ENCODE data around the gene ATP5ME.
"Not testable (repeated sequence)": the region's sequence is repeated elsewhere in the genome, so short reads cannot be mapped to it uniquely, and the experiment has no call there.

ATP5ME gene

DNA sequence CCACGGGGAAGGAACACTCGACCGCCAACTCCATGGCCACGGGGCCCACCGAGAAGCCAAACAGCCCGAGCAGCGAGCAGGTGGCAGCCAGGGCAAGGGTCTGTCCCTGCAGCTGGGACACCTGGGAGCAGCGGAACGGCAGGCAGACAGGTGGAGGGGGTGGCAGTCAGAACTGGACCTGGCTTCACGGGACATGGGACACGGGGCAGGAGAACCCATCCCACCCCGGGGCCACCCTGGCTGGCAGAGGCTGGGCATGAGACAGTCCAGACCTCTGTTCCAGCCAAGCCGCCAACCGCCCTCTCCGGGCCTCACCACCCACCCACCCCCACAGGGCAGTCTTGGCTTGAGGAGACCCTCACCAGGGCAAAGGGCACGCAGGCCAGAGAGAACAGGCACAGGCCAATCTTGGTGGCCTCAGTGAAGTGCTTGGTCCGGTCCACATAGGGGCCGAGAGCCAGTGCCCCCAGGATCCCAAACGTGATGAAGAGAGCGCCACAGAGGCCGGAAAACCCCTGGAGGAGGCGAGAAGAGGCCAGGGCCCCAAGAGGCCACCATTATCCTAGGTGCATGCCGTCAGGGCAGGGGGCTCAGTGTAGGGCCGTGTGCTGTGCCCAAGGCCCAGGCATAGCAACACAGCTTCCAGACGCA, 9.3 kb upstream of the ATP5ME start:
- no peak for DNase-seq (ENCODE audit: low read depth)

DNA sequence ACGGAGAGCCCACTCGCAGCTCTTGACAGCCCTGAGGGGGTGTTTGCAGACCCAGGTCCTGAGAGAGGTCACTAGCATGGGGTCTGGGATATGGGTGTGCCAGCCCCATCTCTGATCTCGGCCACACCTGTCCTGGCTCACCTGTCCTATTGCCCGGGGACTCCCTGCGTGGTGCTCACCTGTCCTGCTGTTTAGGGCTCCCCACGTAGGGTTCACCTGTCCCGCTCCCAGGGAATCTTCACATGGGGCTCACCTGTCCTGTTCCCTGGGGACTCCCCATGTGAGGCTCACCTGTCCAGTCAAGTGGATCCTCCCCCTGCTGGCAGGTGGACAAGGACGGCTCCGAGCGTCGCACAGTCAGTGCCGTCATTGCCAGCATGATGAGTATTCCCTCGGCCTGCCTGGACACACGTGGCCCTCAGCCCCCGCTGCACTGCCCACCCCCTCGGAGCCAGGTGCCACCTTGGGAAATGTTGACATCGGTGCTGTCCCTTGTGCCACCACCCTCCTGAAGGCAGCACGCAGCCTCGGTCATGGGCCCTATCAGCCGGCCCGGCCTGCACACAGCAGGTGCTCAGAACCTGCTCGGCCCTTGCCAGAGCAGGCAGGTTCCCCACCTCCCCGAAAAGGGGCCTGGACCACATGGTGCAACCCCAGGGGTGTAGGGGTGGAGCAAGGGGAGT, 8.6 kb upstream of the ATP5ME start:
- DNase-seq (ENCODE audit: low read depth), result no peak

DNA sequence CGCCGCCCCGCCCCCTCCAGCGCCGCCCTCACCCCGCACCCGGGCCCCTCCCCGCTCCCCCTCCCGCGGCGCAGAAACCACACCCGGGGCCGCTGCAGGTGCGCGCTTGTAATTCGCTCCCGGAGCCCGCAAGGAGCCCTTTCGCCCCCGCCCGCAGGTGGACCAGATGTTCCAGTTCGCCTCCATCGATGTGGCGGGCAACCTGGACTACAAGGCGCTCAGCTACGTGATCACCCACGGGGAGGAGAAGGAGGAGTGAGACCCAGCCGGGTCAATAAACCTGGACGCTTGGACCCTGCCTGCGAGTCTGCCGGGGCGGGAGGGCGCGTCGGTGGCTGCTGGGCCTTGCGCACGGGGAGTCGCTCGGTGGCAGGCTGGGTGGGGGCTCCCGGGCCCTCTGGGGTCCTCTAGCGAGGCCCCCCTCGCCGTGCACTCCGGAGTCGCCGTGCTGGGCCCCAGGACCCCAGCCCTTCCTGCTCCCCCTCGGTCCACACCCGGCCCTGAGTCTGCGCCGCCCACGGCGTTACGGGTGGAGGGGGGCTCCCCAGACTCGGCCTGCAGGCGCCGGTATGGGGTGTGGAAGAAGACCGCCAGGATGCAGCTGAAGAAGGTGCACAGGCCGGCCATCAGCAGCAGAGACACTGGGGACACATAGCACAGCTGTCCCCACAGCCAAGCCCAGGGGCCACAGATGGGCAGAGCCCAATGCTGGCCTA, 7.8 kb upstream of the ATP5ME start:
- DNase-seq (ENCODE audit: low read depth), result no peak

DNA sequence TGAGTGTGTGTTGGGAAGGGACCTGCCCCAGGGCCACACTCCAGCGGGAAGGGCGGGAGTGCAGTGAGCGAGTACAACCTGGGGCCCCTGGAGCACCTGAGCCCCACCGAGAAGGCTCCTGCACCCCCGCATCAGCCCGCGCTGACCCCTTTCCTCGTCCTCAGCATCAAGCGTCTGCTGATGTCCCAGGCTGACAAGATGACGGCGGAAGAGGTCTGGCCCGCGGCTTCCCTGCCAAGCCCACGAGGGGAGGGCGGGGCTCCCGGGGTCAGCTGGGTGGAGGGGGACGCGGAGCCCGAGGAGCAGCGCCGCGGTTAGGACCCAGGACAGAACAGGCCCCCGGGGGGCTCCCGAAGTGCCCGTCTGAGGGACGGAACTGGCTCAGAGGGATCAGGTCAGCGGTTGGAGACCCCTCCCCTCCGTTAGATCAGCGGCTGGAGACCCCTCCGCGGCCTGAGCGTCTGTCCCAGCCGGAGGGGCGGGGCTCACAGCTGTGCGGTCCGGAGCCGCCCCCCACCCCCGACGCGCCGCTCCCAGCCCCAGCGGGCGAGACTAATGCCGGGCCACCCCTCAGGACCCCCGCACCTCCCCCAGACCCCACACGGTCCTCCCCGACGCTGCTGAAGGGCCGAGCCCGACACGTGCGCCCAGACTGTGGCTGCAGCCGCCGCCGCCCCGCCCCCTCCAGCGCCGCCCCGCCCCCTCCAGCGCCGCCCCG, 7.0 kb upstream of the ATP5ME start:
- DNase-seq (ENCODE audit: low read depth), result no peak

DNA sequence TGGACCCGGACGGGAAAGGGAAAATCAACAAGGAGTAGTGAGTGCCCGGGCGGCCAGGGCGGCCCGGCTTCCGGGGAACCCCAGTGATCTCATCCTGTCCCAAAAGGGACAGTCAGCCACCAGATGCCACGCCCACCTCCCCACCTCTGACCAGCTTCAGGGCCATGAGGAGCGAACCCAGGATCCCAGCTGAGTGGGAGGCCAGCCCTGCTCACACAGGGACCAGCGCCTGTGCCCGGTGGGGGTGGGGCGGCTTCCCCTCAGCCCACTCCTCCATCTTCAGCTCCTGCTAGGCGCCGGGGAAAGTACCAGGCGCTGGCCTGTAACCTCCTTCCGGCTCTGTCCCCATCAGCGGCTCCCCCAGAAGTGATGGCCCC, 6.5 kb upstream of the ATP5ME start:
- DNase-seq (ENCODE audit: low read depth), result no peak

- DNase-seq (ENCODE audit: low read depth), result no peak
Observed at GRCh38 chr4:680091-680490, 6.0 kb upstream of the ATP5ME start.

- no peak for DNase-seq (ENCODE audit: low read depth)
Observed at GRCh38 chr4:679629-680028, 5.6 kb upstream of the ATP5ME start.

- no peak for DNase-seq (ENCODE audit: low read depth)
Observed at GRCh38 chr4:679104-679481, 5.0 kb upstream of the ATP5ME start.

DNA sequence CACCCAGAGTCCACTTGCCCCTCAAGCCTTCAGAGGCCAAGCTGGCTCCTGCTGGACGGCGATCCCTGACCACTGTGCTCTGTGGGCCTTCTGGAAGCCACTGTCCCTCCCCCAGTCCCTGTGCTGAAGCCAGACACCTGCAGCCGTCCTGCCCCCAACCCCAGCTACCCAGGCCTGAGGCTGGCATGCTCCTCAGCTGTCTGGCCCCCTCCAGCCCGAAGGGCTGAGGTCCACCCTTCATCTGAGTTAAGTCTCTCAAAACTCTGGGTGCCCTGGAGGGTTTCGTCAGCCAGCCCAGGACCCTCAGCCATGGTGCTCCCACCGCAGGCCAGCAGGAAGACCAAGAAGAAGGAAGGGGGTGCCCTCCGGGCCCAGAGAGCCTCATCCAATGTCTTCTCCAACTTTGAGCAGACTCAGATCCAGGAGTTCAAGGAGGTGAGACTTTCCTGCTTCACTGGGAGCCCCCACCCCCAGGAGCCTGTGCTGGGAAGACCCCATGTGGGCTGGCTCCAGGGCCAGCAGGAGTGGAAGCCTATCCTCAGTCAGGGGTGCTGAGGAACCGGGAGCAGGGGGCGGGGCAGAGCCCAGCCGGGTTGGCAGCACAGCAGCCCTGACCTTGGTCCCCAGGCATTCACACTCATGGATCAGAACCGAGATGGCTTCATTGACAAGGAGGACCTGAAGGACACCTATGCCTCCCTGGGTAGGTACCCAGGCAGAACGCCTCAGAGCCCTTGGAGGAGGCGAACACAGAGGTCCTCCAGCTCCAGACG, 4.4 kb upstream of the ATP5ME start:
- no peak for DNase-seq (ENCODE audit: low read depth)

DNA sequence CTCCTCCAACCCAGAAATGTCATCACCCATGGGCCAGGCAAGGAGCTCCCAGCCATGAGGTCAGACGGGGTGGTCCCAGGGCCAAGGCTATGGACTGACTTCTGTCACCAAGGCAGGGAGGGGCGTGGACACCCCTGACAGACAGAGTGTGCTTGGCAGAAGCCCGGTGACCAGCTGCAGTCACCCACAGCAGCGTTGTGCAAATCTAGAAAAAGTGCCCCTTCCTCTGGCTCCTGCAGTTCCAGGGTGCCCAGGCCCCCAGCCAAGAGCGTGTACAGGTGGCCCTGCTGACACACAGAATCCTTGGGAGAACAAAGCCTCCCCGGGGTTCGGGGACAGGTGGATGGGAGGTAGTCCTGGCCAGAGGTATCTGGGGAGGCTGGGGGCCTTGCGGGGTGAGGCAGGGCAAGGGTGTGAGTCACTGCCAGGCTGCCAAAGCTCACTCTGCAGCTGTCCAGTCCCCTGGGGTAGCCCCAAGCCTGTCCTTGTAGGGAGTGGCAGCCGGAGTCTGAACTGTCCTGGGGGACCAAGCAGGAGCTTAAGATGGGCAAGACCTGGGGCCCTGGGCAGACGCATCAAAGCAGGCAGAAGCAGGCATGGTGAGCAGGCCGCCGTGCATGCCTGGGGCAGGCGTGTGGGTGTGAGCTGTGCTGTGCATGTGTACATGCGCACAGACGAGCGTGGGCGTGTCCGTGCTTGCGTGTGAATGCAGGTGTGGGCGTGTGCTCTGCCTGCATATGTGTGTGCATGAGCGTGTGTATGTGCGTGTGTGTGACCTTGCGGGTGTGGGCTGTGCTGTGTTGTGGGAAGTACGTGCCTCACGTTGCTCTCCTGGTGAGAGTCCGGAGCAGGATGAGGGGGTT, 3.6 kb upstream of the ATP5ME start:
- DNase-seq (ENCODE audit: low read depth), result no peak

DNA sequence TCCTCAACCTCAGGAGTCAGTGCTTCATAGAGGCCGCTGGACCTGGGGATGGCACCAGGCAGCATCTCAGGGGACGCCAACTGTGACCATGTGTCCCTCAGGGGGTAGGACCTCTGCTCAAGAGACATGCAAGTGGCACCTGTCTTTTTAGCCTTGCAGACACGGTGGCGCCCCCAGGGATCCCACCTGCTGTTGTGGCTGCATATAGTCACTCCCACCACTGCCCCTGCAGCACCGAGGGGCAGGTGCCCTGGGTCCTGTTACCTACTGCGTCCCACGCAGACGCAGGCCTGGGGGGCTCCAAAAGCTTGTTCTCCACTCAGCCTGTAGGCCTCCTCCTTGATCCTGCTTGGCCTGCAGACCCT, 2.8 kb upstream of the ATP5ME start:
- DNase-seq (ENCODE audit: low read depth), result no peak

- DNase-seq (ENCODE audit: low read depth), result no peak
Observed at GRCh38 chr4:675980-676870, 2.1 kb upstream of the ATP5ME start.

DNA sequence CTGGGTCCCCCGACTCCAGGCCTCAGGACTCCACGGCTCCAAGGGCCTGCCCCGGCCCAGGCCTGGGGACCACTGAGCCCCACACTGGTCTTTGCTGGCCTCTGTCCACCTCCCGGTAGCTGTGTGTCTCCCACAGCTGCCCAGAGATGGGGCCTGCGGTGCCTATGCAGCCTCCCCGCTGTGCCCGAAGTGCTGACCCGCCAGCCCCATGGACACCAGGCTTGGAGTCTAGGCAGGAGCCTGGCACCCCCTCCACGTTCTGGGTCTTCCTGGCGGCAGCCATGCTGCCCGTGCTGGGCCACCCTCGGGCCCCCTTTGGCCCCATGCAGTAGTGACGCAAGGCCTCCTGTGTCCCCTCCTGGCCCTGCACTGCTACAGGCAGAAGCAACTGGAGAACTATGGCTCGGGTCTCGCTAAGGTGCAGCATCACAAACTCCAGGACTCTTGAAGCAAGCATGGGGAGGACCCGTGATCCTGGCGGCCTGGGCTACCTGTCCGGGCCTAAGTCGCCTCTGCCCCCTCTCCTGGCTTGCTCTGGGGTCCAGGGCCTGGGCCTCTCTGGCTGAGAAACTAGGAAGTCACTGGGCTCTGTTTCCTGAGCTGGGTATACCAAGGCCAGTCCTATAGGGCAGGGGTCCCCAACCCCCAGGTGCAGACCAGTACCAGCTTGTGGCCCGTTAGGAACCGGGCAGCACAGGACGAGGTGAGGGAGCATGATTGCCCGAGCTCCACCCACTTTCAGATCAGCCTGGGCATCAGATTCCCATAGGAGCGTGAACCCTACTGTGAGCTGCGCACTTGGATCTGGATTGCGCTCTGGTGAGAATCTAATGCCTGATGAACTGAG, 1.2 kb upstream of the ATP5ME start:
- no peak for DNase-seq (ENCODE audit: low read depth)

DNA sequence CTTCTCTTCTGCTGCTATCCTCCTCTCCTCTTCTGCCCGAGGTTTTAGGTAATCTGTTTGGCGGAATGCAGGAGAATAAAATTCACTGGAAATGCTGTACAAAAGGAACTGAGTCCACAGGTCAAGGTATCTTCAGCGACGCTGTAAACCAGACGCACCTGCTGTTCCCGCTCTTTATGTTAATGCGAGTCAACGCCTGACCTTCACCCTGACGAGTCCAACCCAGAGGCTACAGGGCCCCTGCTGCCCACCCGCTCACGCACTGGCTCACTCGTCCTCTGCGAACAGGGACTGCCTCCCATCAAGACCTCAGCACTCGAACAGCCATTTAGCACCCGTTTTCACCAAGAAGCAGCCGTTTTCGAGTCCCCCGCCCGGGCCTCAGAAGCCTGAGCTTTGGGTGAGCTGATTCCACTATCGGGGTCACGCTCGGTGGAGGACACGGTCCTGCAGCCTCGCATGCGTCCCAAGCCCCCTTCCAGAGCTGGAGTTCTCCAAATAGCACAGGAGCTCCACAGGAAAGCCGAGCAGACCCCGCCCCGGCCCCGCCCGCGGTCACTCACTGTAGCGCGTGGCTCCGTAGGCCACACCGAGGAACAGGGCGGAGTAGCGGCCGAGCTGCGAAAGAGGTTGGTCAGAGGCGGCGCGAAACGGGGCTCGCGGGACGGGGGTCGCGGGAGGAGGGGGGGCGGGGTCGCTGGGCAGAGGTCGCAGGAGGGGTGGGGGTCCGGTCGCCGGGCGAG, 556 bp downstream of the ATP5ME start:
- no peak for DNase-seq (ENCODE audit: low read depth)

GRCh38 chr4:671769-672168, 2.3 kb downstream of the ATP5ME start:
- DNase-seq (ENCODE audit: low read depth), result no peak

GRCh38 chr4:669806-670559, 4.1 kb downstream of the ATP5ME start:
- DNase-seq (ENCODE audit: low read depth), result not testable (repeated sequence)

- DNase-seq (ENCODE audit: low read depth), result not testable (repeated sequence)
Observed at GRCh38 chr4:668219-668618, 5.9 kb downstream of the ATP5ME start.

GRCh38 chr4:667545-667925, 6.5 kb downstream of the ATP5ME start:
- no peak for DNase-seq (ENCODE audit: low read depth)

Data from activated T-cell treated with anti-CD3 and anti-CD28 coated beads for 24 hours (primary cell).